DND-41 (cell line): Measurements from ENCODE around the gene BPIFB3.

Experiments used
- CTCF ChIP-seq: IDR thresholded peaks from 2 replicates; pipeline ENCODE4 v1.5.1; 2012; ENCODE audit warnings: borderline replicate concordance, low read length, moderate library complexity, mild to moderate bottlenecking; ENCODE audit not compliant: poor library complexity, severe bottlenecking; ENCODE audit errors: extremely low read depth
- EZH2 ChIP-seq: IDR thresholded peaks from 3 replicates; pipeline ENCODE4 v1.6.1; 2012; ENCODE audit warnings: borderline replicate concordance, low read depth, mild to moderate bottlenecking, moderate library complexity, low read length, inconsistent platforms; ENCODE audit not compliant: severe bottlenecking

GRCh38 chr20:33054791-33055190 lies 1.1 kb downstream of the BPIFB3 start:
- no peak for TF ChIP-seq CTCF
- no peak for TF ChIP-seq EZH2
